Measurements from ENCODE around the gene CLEC6A.
"Not testable (repeated sequence)": the region's sequence is repeated elsewhere in the genome, so short reads cannot be mapped to it uniquely, and the experiment has no call there.

CLEC6A gene

DNA sequence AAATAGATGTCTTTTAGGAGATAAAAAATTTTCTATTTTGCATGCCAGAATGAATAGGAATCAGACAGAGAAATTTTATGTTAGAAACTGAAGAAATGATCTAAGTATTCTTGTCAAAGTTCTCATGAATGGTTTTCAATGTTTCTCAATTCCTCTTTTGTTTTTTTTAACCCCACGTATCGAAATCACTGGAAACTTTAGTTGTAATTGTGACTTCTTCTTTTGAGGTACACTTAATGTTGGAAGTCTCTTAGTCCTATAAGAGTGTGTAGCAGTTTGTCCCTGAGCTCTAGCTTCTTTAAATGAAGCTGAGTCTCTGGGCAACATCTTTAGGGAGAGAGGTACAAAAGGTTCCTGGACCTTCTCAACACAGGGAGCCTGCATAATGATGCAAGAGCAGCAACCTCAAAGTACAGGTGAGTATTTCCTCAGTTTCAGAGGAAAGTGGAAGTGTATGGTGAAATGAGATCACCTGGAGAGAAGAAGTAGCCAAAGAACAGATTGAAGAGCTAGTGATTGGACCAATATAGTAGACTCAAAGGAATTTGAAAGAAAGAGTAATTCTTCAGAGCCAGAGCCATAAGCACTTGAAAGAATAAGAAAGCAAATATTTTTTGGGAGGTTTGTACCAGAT is at the start of gene CLEC6A:
Gene CLEC6A (plus strand): TSS at position 236 of the 634 bp plus-strand sequence. CDS start 150 bp downstream, at position 386.
- no peak for FAIRE-seq

DNA sequence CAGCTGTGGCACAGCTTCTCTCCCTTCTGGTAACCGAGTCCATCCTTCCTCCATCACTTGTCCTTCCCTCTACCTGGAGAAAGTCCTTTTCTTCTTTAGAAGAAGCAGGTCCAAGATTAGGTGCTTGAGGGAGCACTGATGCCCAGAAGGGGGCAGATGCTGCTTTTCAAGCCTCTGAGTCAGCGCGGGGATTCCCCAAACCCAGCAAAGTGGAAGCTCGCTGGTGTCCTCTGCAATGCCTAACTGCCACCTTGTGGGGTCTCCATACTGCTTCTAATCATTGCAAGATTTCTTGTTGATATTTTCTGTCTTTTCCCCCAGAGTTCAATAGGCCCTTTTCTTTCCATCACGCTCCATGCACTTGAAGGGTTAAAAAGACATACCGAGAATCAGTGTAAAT is 36.2 kb upstream of the CLEC6A start:
- not testable (repeated sequence) for FAIRE-seq

DNA sequence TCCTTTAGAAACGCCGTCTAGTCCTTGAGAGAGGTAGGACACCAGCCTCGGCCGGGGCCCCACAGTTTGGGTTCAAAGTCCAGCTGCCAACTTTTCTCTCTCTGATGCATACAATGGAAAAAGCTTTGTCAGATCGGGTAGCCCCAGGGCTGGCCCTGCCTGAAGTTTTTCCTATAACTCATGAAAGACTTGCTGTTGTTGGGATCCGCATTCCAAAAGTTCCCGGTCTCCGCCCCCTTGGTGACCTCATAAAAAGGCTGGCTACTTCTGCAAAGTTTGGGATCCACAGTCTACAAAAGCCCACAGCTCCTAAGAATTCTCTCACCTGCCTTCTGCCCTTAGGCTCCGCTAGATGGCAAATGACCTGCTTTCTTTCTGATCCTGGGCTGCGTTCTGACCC is 35.3 kb upstream of the CLEC6A start:
- FAIRE-seq = no peak

DNA sequence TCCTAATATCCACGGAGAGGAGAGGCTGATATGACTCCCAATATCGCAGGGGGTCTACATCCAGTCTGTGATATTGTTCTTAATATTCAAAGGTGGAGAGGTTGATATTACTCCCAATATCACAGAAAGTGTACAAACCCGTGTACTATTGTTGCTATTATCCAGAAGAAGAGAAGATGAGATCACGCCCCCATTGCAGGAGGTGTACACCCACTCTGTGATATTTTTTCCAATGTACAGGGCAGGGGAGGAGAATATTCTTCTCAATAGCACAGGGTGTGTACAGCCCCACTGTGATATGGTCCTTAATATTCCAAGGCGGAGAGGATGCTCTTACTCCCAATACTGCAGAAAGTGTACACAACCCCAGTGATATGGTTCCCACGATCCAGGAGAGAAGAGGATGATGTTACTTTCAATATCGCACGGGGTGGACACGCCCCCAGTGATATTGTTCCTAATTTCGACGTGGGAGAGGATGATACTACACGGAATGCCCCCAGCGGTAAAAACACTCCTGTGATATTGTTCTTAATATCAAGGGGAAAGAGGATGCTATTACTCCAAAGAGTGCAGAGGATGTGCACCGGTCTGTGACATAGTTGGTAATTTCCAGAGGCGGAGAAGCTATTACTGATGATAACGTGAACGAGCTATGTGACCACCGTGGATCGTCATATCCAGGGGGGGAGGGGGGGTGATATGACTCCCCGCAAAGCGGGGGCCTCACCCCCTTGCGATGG is 11.1 kb upstream of the CLEC6A start:
- FAIRE-seq = not testable (repeated sequence)

DNA sequence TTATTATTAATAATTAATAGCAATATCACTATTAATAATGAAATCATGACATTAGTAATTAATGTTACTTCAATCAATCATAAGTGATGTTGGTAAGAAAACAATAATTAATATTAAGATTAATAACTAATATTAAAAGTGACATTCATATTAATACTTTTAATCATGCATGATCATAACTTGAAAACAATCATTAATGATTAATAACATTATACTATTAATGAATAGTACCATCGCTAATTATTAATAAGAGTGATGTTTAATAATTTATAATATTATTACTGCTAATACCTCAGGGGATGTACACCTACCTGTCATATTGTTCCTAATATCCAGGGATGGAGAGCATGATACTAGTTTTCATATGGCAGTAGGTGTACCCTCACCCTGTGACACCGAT is 10.0 kb upstream of the CLEC6A start:
- FAIRE-seq = no peak

DNA sequence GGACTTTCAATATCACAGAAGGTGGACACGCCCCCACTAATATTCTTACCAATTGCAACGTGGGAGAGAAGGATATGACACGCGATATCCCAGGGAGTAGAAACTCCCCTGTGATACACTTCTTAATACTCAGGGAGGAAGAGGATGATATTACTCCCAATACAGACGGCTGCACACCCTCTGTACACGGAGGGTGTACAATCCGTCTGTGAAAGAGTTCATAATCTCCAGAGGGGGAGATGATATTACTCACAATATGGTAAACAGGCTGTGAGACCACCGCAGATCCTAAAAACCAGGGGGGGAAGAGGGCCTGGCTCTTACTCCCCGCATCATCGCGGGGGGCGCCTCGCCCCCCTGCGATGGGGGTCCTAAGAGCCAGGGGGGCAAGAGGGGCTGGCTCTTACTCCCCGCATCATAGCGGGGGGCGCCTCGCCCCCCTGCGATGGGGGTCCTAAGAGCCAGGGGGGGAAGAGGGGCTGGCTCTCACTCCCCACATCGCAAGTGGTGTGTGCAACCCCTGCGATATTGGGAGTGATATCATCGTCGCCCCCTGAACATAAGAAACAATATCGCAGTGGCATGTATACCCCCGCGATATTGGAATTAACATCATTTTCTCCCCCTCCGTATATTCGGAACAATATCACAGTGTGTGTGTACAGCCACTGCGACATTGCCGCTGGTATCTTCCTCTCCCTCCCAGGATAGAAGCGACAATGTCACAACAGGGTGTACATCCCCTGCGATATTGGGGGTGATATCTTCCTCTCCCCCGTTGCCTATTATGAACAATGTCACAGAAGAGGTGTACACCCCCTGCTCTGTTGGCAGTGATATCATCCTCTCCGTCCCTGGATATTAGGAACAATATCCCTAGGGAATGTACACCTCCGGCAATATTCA is 8.9 kb upstream of the CLEC6A start:
- no peak for FAIRE-seq

DNA sequence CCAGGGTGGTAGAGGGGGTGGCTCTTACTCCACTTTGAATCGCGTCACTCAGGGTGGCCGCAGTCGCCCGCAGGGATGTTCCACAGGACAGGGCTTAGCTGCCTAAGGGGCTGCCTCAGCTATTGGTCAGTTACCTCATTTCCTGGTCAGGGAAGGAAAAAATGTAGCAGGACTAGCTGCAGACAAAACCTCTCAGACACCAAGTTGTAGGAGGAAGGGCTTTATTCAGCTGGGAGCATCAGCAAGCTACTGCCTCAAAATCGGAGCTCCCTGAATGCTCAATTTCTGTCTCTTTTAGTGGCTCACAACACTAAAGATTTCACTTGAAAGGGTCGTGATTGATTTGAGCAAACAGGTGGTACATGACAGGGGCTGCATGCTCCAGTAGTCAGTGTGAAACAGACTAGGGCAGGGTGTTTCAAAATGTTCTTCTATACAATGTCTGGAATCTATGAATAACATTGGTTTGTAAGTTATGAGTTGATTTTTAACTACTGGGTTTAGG is 6.4 kb upstream of the CLEC6A start:
- no peak for FAIRE-seq

DNA sequence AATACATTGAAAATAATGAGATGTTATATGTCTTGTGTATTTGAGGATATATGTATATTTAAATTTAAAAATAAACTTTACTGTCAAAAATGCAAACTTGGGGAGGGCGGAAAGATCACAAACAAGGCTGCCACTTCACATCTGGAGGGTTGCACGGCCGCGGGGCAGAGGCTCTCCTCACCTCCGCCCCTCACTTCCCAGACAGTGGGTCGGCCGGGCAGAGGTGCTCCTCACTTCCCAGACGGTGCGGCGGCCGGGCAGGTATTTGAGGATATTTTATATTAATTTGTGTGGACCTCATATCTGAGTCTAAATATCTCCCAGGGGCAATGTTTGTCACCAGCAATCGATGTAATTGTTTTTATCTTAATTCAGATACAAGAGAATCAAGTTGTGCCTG is 3.7 kb upstream of the CLEC6A start:
- FAIRE-seq = no peak

DNA sequence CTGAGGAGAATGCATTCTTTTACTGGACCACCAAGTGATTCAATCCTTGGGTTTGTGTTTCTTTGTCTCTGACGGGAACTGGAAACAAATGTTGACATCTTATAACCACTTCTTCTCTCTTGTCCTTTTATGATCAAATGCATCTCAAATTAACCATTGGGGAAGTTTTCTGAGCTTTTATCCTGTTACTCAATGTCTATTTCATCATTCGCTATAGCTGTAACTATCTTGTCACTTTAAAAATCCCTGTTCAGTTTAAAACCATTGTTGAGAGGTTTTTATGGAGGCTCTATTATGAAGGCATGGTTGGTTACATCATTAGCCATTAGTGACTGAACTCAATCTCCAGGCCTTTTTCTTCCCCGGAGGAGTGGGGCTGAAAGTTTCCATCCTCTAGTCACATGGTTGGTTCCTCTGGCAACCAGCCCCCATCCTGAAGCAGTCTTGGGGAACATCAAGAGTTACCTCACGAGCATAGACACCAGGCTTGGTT is 2.7 kb upstream of the CLEC6A start:
- FAIRE-seq = no peak

DNA sequence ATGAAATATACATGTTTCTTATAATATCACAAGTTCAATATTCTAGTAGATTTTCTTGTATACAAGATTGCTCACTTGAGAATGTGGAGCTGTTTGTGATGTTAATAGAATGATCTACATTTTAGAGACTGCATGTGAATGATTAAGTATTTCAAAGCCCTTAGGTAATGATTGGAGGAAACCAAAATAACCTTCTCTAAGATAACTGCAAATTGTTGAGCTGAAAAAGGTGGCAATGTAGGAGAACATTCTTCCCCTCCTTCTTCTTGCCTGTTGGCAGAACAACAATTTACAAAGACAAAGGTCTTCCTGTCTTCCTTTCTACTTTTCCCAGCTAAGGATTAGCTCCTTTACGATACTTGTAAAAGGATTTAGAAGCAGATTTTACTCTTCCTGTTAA is 2.0 kb upstream of the CLEC6A start:
- FAIRE-seq = no peak

DNA sequence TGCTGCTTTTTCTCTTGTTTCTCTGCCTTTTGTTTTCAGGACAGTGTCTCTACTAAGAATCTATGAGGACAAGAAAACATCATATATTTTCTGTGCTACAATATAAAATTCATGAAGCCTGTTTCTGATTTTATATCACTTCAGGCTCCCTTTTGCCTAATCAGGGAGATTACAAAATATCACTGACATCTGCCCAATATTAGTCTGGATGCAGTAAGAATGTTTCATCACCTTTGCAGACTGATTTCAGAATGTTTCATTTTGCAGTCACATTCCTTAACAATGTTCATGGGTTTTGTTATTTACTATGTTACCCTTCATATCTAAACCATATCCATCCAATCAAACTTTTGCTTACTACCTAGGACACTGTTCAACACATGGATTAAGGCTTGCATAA is 491 bp upstream of the CLEC6A start:
- FAIRE-seq = no peak

DNA sequence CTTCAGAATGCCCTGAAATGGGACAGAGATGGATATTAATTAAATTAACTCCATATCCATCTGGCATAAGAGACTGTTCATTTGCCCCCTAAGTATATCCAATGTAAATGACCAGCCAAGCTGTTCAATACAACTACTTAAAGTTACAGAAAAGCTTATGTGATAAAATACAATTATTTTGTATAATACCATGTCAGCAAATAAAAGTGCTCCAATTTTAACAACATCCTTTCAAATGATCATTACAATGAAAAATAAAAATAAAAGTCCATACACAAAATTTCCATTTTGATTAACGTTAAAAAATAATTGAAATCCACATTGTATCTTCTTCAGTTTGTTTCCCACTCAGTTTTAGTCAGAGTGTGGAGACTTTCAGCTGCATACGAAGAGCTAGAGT is 5.7 kb downstream of the CLEC6A start:
- no peak for FAIRE-seq

DNA sequence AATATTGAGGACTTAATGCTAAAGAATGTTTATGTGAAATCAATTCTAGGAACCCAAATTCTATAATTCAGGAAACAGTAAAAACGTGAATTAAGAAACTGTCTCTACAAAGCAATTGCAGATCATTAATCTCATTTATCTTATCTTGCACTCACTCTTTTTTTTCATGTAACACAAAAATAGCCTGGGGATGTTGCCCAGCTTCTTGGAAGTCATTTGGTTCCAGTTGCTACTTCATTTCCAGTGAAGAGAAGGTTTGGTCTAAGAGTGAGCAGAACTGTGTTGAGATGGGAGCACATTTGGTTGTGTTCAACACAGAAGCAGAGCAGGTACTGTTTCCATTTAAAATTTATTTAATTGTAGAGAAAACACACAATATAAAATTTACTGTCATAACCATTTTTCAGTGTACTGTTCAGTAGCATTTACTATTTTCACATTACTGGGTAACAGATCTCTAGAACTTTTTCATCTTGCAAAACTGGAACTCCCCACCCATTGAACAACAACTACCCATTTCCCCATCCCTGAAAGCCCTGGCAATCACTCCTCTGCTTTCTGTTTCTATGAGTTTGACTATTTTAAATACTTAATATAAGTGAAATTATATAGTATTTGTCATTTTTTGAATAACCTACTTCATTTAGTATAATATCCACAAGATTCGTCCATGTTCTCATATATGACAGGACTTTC is 9.7 kb downstream of the CLEC6A start:
- FAIRE-seq = no peak

DNA sequence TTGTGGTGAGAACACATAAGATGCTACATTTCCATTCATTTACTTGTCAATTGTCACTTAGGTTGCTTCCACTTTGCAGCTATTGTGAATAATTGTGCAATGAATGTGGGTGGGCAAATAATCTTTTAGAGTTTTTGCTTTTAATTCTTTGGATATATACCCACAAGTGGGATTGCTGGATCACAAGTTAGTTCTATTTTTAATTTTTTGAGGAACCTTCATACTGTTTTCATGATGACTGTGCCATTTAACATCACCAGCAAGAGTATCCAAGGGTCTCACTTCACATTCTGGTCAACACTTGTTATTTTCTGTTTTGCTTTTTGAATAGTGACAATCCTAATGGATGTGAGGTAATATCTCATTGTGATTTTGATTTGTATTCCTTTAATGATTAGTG is 10.5 kb downstream of the CLEC6A start:
- no peak for FAIRE-seq

DNA sequence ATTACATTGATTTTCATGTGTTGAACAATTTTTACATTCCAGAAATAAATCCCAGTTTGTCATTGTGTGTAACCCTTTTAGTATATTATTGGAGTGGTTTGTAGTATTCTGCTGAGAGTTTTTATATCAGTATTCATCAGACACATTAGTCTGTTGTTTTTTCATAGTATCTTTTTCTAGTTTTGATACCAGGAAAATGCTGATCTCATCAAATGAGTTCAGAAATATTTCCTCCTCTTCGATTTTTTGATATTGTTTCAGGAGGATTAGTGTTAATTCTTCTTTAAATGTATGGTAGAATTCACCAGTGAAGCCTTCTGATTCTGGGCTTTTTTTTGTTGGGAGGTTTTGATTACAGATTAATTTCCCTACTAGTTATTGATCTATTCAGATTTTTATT is 15.3 kb downstream of the CLEC6A start:
- FAIRE-seq = no peak

DNA sequence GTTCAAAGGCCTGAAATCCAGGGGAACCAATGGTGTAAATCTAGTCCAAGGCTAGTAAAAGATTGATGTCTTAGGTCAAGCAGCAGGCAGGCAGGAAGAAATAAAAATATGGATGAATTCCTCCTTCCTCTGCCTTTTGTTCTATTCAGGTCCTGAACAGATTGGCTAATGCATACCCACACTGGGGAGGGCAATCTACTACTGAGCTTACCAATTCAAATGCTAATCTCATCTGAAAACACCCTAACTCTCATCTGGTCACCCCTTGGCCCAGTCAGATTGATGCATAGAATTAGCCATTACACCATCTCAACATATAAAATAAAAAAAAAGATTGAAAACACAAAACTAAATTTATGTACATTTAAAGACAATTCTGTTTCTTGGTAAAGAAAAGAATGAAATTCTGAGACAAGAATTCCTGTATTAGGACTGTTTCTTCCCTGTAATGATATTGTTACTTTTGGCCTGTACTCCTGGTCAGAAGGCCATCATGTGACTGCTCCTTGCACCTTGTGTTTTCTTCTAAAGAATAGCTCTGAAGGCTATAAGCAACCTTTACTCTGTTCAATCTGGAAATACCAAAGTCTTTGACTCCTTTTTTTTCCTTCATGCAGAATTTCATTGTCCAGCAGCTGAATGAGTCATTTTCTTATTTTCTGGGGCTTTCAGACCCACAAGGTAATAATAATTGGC is 19.9 kb downstream of the CLEC6A start:
- FAIRE-seq = no peak

DNA sequence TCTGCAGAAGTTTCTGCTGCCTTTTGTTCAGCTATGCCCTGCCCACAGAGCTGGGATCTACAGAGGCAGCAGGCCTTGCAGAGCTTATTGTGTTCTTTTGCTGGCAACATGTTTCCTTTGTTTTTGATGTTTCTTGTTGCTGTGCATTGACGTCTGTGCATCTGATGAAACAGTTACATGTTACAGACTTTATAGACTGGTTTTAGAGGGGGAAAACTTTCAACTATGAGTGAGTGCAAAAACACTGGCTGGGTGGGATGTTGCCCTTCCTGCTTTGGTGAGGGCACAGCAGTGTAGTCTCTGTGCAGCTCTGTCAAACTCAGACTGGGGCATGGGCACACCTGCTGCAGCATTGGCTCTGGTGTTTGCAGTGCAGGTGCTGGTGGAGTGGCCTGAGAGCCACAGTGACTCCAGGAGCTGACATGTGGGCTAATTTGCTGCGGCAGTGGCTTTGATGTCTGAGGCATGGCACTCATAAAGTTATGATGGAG is 26.9 kb downstream of the CLEC6A start:
- FAIRE-seq = no peak

DNA sequence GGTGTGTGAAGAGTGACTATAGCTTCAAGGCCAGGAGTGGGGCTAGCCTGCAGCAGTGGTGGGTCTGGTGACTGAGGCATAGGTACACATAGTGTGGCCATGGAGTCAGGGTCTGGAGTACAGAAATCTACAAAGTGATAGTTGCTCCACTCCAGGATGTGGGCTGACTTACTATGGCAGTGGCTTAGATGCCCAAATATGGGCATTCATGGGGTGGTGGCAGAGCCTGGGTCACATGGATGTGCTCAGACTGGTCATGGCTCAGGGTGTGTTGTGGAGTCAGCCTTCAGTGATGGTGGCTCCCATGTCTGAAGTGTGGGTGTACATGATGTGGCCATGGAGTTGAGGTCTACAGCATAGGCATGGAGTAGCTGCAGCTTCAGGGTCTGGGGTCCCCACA is 27.3 kb downstream of the CLEC6A start:
- no peak for FAIRE-seq

DNA sequence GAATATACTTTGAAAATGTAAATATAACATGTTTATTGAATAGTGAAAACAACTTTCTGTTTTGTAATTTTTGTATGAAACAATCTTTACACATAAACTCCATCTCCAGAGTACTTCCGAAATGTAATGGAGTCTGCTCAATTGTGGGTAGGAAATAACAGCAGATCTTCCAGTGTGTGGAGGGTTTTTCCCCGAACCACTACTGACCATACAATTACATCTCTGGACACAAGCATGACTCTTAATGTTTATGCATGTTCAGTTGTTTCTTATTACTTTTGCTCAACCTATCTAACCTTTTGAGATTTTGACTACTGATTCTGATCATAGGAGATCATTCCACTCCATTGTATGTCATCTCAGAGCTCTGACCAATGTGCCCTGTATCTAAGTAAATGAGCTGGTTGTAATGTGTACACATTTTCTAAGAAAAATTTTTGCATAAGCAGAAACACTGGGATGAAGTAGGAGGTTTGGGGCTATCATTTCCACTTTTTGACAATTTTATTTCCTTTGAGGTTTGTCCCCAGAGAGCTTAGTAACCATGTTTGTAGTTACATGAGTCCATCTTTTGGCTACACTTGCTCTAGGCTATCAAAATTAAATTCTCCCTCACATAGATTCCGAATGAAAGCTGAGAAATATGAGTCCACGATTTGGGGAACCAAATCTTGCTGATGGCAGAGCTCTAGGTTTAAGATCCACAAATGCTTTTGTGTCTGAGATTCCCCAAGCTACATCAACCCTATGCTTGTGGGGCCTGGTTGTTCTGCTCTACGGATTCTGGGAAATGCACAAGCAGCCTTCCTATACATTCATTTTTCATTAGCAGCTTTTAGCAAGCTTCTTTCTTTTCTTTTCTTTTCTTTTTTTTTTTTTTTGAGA is 36.1 kb downstream of the CLEC6A start:
- no peak for FAIRE-seq

DNA sequence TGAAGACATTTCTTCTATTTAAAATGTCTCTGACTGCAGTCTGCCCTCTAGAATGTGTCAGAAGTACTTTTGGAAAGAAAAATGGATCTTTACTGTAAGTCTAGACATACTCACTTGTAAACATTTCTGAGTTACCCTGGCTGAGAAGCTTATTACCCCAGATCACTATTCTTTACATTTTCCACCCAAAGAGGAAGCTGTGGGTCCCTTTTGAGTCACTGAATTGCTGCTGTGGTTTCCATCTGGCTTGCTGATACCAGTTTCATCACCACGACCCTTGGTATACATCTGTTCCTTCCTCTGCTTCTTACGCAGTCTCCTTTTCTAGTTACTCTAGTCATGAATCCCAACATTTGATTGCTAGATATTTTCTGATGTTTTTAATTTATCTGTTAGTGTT is 37.3 kb downstream of the CLEC6A start:
- FAIRE-seq = no peak

DNA sequence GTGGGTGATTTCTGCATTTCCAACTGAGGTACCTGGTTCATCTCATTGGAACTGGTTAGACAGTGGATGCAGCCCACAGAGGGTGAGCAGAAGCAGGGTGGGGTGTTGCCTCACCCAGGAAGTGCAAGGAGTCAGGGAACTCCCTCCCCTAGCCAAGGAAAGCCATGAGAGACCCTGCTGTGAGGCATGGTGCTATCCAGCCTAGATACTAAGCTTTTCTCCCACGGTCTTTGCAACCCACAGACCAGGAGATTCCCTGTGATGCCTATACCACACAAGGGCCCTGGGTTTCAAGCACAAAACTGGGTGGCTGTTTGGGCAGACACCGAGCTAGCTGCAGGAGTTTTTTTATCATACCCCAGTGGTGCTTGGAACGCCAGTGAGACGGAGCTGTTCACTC is 39.9 kb downstream of the CLEC6A start:
- not testable (repeated sequence) for FAIRE-seq

Measured in TTC549 (cell line).